ENCODE data around the gene MAGEA4. TPM values are rescaled to one million over a fixed set of nuclear protein-coding genes. Genes with fewer than 3 reads are reported as not detected.

The MAGEA4 gene
- total and polyA plus RNA-seq, 4 donors = not detected

- Histone ChIP-seq H3K27ac (ENCODE audit: low read depth in 1 of 2, low read length in 1 of 2) (no peak overlapping the region), H3K9ac (ENCODE audit: insufficient read depth in 1 of 2, low read length in 2 of 2) (no peak overlapping the region), H3K27me3 (ENCODE audit: control insufficient read depth in 3 of 3, insufficient read depth in 3 of 3, low read length in 2 of 3) (no peaks in the 10 kb centered on the region), H3K36me3 (ENCODE audit: control insufficient read depth in 4 of 4, insufficient read depth in 4 of 4, low read length in 4 of 4) (no peaks in the 10 kb centered on the region), H3K4me1 (ENCODE audit: control insufficient read depth in 5 of 5, insufficient read depth in 5 of 5, low read length in 5 of 5) (no peaks in the 10 kb centered on the region), H3K9me3 (ENCODE audit: control insufficient read depth in 4 of 4, insufficient read depth in 3 of 4, low read length in 3 of 4) (peaks cover 0 to 6% (median 1%) of the 10 kb centered on the region in 4 donors), H3K4me3 (no peak overlapping the region)
- DNase-seq = no peak
- no peak for TF ChIP-seq CTCF (IDR thresholded peaks at IDR 0.05; ENCODE audit: control extremely low read depth, extremely low read depth)
- 64 to 89% methylated on average over 2 of the region's 2 CpGs for WGBS, 2 donors
- ATAC-seq (ENCODE audit: insufficient read depth, low FRiP score) = no peak
These were observed 31.8 kb upstream of the MAGEA4 start for GRCh38 chrX:151880895-151881294.

- H3K9ac ChIP-seq (ENCODE audit: insufficient read depth in 1 of 2, low read length in 2 of 2) = no peak overlapping the region
- ATAC-seq (ENCODE audit: insufficient read depth, low FRiP score) (no peak), DNase-seq (no peak)
- 65 to 82% methylated on average over 2 of the region's 2 CpGs for WGBS, 2 donors
- H3K36me3 ChIP-seq (ENCODE audit: control insufficient read depth in 4 of 4, insufficient read depth in 4 of 4, low read length in 4 of 4) = no peaks in the 10 kb centered on the region
- H3K27ac ChIP-seq (ENCODE audit: low read depth in 1 of 2, low read length in 1 of 2) = no peak overlapping the region
- no peak for TF ChIP-seq CTCF (IDR thresholded peaks at IDR 0.05; ENCODE audit: control extremely low read depth, extremely low read depth)
- no peaks in the 10 kb centered on the region for H3K27me3 ChIP-seq (ENCODE audit: control insufficient read depth in 3 of 3, insufficient read depth in 3 of 3, low read length in 2 of 3)
- H3K4me3 ChIP-seq = no peak overlapping the region
- peaks cover 0 to 6% (median 2%) of the 10 kb centered on the region in 4 donors for H3K9me3 ChIP-seq (ENCODE audit: control insufficient read depth in 4 of 4, insufficient read depth in 3 of 4, low read length in 3 of 4)
- no peaks in the 10 kb centered on the region for H3K4me1 ChIP-seq (ENCODE audit: control insufficient read depth in 5 of 5, insufficient read depth in 5 of 5, low read length in 5 of 5)
These were observed 23.3 kb upstream of the MAGEA4 start for GRCh38 chrX:151889421-151889820.

GRCh38 chrX:151896734-151897474, 15.8 kb upstream of the MAGEA4 start:
- DNase-seq (no peak), ATAC-seq (ENCODE audit: insufficient read depth, low FRiP score) (no peak)
- Histone ChIP-seq H3K27ac (ENCODE audit: low read depth in 1 of 2, low read length in 1 of 2) (no peak overlapping the region), H3K36me3 (ENCODE audit: control insufficient read depth in 4 of 4, insufficient read depth in 4 of 4, low read length in 4 of 4) (no peaks in the 10 kb centered on the region), H3K9ac (ENCODE audit: insufficient read depth in 1 of 2, low read length in 2 of 2) (no peak overlapping the region), H3K27me3 (ENCODE audit: control insufficient read depth in 3 of 3, insufficient read depth in 3 of 3, low read length in 2 of 3) (no peaks in the 10 kb centered on the region), H3K9me3 (ENCODE audit: control insufficient read depth in 4 of 4, insufficient read depth in 3 of 4, low read length in 3 of 4) (no peaks in the 10 kb centered on the region), H3K4me1 (ENCODE audit: control insufficient read depth in 5 of 5, insufficient read depth in 5 of 5, low read length in 5 of 5) (no peaks in the 10 kb centered on the region), H3K4me3 (no peak overlapping the region)
- 64 to 70% methylated on average over 5 of the region's 5 CpGs for WGBS, 2 donors
- no peak for TF ChIP-seq CTCF (IDR thresholded peaks at IDR 0.05; ENCODE audit: control extremely low read depth, extremely low read depth)

GRCh38 chrX:151899622-151900021, 13.1 kb upstream of the MAGEA4 start:
- Histone ChIP-seq H3K9ac (ENCODE audit: insufficient read depth in 1 of 2, low read length in 2 of 2) (no peak overlapping the region), H3K27me3 (ENCODE audit: control insufficient read depth in 3 of 3, insufficient read depth in 3 of 3, low read length in 2 of 3) (no peaks in the 10 kb centered on the region), H3K4me1 (ENCODE audit: control insufficient read depth in 5 of 5, insufficient read depth in 5 of 5, low read length in 5 of 5) (no peaks in the 10 kb centered on the region), H3K36me3 (ENCODE audit: control insufficient read depth in 4 of 4, insufficient read depth in 4 of 4, low read length in 4 of 4) (no peaks in the 10 kb centered on the region), H3K9me3 (ENCODE audit: control insufficient read depth in 4 of 4, insufficient read depth in 3 of 4, low read length in 3 of 4) (peaks cover 0 to 3% (median 0%) of the 10 kb centered on the region in 4 donors), H3K27ac (ENCODE audit: low read depth in 1 of 2, low read length in 1 of 2) (no peak overlapping the region), H3K4me3 (no peak overlapping the region)
- no peak for TF ChIP-seq CTCF (IDR thresholded peaks at IDR 0.05; ENCODE audit: control extremely low read depth, extremely low read depth)
- 86 to 88% methylated on average over 2 of the region's 2 CpGs for WGBS, 2 donors
- DNase-seq (no peak), ATAC-seq (ENCODE audit: insufficient read depth, low FRiP score) (no peak)

Measured in lung (tissue), 12 donors.